ENCODE measurements around the gene DPY19L3.

DNA sequence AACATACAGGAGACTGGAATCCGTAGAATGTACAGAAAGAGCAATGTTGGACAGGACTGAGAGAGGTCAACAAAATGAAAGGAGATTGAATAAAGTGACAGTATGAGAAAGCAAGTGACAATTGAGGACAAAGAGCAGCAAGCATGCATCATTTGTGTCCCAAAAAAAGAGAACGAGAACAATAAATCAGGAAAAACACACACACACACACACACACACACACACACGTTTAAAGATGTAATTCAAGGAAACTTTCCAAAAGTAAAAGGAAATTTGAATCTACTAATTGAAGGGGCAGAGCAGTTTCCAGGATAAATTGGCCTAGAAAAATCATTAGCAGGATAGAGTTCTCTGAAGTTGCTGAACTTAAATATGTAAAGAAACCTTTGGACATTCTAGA is 16.9 kb downstream of the DPY19L3 start:
- TF ChIP-seq, protein P1, sequence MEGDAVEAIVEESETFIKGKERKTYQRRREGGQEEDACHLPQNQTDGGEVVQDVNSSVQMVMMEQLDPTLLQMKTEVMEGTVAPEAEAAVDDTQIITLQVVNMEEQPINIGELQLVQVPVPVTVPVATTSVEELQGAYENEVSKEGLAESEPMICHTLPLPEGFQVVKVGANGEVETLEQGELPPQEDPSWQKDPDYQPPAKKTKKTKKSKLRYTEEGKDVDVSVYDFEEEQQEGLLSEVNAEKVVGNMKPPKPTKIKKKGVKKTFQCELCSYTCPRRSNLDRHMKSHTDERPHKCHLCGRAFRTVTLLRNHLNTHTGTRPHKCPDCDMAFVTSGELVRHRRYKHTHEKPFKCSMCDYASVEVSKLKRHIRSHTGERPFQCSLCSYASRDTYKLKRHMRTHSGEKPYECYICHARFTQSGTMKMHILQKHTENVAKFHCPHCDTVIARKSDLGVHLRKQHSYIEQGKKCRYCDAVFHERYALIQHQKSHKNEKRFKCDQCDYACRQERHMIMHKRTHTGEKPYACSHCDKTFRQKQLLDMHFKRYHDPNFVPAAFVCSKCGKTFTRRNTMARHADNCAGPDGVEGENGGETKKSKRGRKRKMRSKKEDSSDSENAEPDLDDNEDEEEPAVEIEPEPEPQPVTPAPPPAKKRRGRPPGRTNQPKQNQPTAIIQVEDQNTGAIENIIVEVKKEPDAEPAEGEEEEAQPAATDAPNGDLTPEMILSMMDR (IDR thresholded peaks at IDR 0.05) = no peak
- TF ChIP-seq POLR2A (IDR thresholded peaks at IDR 0.05) = no peak

All from testis (tissue), 2 donors.